GM23338 (cell line): ENCODE measurements around the gene CRHR1. TPM values are rescaled to one million over a fixed set of nuclear protein-coding genes. Genes with fewer than 3 reads are reported as not detected.
A peak's percentile ranks its signal among the peaks of the same experiment; 100 is the strongest.

ENCODE experiments used
- ATAC-seq: fragments of 200-7000 bp; cut with Tn5 transposase; 3 replicates; pipeline ENCODE4 v1.9.1; 2020
- DNase-seq: peaks from one replicate; pipeline ENCODE4 v3.0.0-alpha.2; 2015; ENCODE audit warnings: low spot score
- H2AFZ ChIP-seq: fragments of 200-600 bp; sonication (generic); 2 replicates; pipeline ENCODE4 v1.8.0; 2016; ENCODE audit warnings: antibody characterized with exemption, mild to moderate bottlenecking, moderate library complexity
- H3F3A ChIP-seq: fragments of 200-600 bp; sonication (generic); replicated peaks from 2 replicates; pipeline ENCODE4 v1.8.0; 2017; ENCODE audit warnings: antibody characterized with exemption, mixed run types, low read depth
- H3K27ac ChIP-seq: fragments of 200-600 bp; sonication (generic); 2 replicates; pipeline ENCODE4 v1.6.1; 2016; ENCODE audit warnings: low read depth
- H3K27me3 ChIP-seq: fragments of 200-600 bp; sonication (generic); 2 replicates; pipeline ENCODE4 v1.8.0; 2016; ENCODE audit warnings: mild to moderate bottlenecking, mixed run types, moderate library complexity; ENCODE audit not compliant: insufficient read depth
- H3K36me3 ChIP-seq: fragments of 200-600 bp; sonication (generic); 2 replicates; pipeline ENCODE4 v1.8.0; 2016; ENCODE audit warnings: mild to moderate bottlenecking; ENCODE audit not compliant: insufficient read depth
- H3K4me1 ChIP-seq: fragments of 200-600 bp; sonication (generic); 2 replicates; pipeline ENCODE4 v1.8.0; 2016; ENCODE audit warnings: mild to moderate bottlenecking, moderate library complexity; ENCODE audit not compliant: insufficient read depth
- H3K4me2 ChIP-seq: fragments of 200-600 bp; sonication (generic); 2 replicates; pipeline ENCODE4 v1.7.1; 2017; ENCODE audit warnings: mixed run types
- H3K4me3 ChIP-seq: fragments of 200-600 bp; sonication (generic); 2 replicates; pipeline ENCODE4 v1.6.1; 2016; ENCODE audit warnings: mixed run types
- H3K79me2 ChIP-seq: fragments of 200-600 bp; sonication (generic); replicated peaks from 2 replicates; pipeline ENCODE4 v1.8.0; 2017; ENCODE audit warnings: mild to moderate bottlenecking; ENCODE audit not compliant: insufficient read depth
- H3K9me2 ChIP-seq: fragments of 200-600 bp; sonication (generic); 2 replicates; pipeline ENCODE4 v1.8.0; 2017; ENCODE audit not compliant: insufficient read depth
- H4K20me1 ChIP-seq: fragments of 200-600 bp; sonication (generic); replicated peaks from 2 replicates; pipeline ENCODE4 v1.8.0; 2017; ENCODE audit warnings: mild to moderate bottlenecking; ENCODE audit not compliant: insufficient read depth
- H3K27ac Mint-ChIP-seq: 2 replicates; pipeline ENCODE4 v1.8.0; 2020; ENCODE audit warnings: inconsistent platforms, mild to moderate bottlenecking, moderate library complexity, mixed read lengths
- H3K27me3 Mint-ChIP-seq: 3 replicates; pipeline ENCODE4 v1.8.0; 2022; ENCODE audit warnings: low read depth, mild to moderate bottlenecking, moderate library complexity, mixed read lengths, inconsistent platforms; ENCODE audit not compliant: insufficient read depth, poor library complexity
- H3K36me3 Mint-ChIP-seq: 3 replicates; pipeline ENCODE4 v1.8.0; 2021; ENCODE audit warnings: low read depth, mild to moderate bottlenecking, inconsistent platforms, moderate library complexity, mixed read lengths
- H3K4me1 Mint-ChIP-seq: 3 replicates; pipeline ENCODE4 v1.8.0; 2020; ENCODE audit warnings: mild to moderate bottlenecking, inconsistent platforms, mixed read lengths
- H3K4me3 Mint-ChIP-seq: 3 replicates; pipeline ENCODE4 v1.8.0; 2021; ENCODE audit warnings: moderate library complexity, mild to moderate bottlenecking, inconsistent platforms, mixed read lengths
- H3K9me3 Mint-ChIP-seq: 3 replicates; pipeline ENCODE4 v1.8.0; 2020; ENCODE audit warnings: moderate library complexity, mild to moderate bottlenecking, inconsistent platforms, mixed read lengths
- CREB1 ChIP-seq: fragments of 250-450 bp; sonication (Bioruptor Pico); IDR thresholded peaks from 2 replicates; pipeline ENCODE4 v1.5.0; 2020; ENCODE audit warnings: low read depth, mild to moderate bottlenecking, moderate library complexity
- CTCF ChIP-seq, 2 experiments: fragments of 200-600 bp in 1 of 2; sonication (generic) in 1 of 2; conservative IDR thresholded peaks; 2 replicates each; pipeline versions ENCODE4 v1.5.1 to v1.6.1; 2016 to 2017; ENCODE audit warnings: antibody characterized with exemption in 2 of 2, low read depth in 2 of 2, mild to moderate bottlenecking in 2 of 2, moderate library complexity in 1 of 2
- EZH2 ChIP-seq: fragments of 200-600 bp; sonication (generic); IDR thresholded peaks from one replicate; pipeline ENCODE4 v1.8.0; 2017; ENCODE audit warnings: antibody characterized with exemption, mild to moderate bottlenecking, low read depth; ENCODE audit not compliant: unreplicated experiment
- EZH2phosphoT487 ChIP-seq: fragments of 200-600 bp; sonication (generic); IDR thresholded peaks from one replicate; pipeline ENCODE4 v1.8.1; 2018; ENCODE audit warnings: antibody characterized with exemption; ENCODE audit not compliant: unreplicated experiment
- JUNB ChIP-seq: IDR thresholded peaks from one replicate; pipeline ENCODE4 v1.6.1; 2016; ENCODE audit warnings: antibody characterized with exemption; ENCODE audit not compliant: unreplicated experiment
- NANOG ChIP-seq: IDR thresholded peaks from 2 replicates; pipeline ENCODE4 v1.6.1; 2016; ENCODE audit warnings: antibody characterized with exemption, borderline replicate concordance
- POLR2AphosphoS5 ChIP-seq: IDR thresholded peaks from 2 replicates; pipeline ENCODE4 v1.6.1; 2016; ENCODE audit warnings: antibody characterized with exemption, low read depth
- REST ChIP-seq: IDR thresholded peaks from one replicate; pipeline ENCODE4 v1.6.1; 2018; ENCODE audit warnings: antibody characterized with exemption; ENCODE audit not compliant: unreplicated experiment
- STAT1 ChIP-seq: IDR thresholded peaks from one replicate; pipeline ENCODE4 v1.6.1; 2016; ENCODE audit warnings: antibody characterized with exemption; ENCODE audit not compliant: unreplicated experiment
- ZNF114 ChIP-seq: fragments of 250-450 bp; sonication (Bioruptor Pico); IDR thresholded peaks from 2 replicates; pipeline ENCODE4 v1.5.0; 2020; ENCODE audit warnings: mild to moderate bottlenecking, moderate library complexity
- ZNF331 ChIP-seq: fragments of 250-450 bp; sonication (Bioruptor Pico); IDR thresholded peaks from 2 replicates; pipeline ENCODE4 v1.5.0; 2020; ENCODE audit warnings: low read depth, mild to moderate bottlenecking, moderate library complexity
- ZNF462 ChIP-seq: fragments of 250-450 bp; sonication (Bioruptor Pico); IDR thresholded peaks from 2 replicates; pipeline ENCODE4 v1.5.0; 2020; ENCODE audit warnings: mild to moderate bottlenecking, moderate library complexity
- polyA plus RNA-seq: library from polyadenylated mRNA; unstranded; fragments of >200 nt; fragmentation: Nextera tagmentation; extraction: Ambion mirVana; gene quantifications from 2 replicates; pipeline ENCODE4 v1.2.1, GENCODE V29; 2016
- total RNA-seq: library from RNA; depleted of rRNA; stranded (reverse); fragments of >200 nt; shearing (Covaris generic); gene quantifications from 2 replicates; pipeline ENCODE4 v1.2.3, GENCODE V29; 2014
- TF ChIP-seq, protein P1 (sequence below): IDR thresholded peaks from 2 replicates; pipeline ENCODE4 v1.6.1; 2016; ENCODE audit warnings: antibody characterized with exemption

CRHR1 gene
- total and polyA plus RNA-seq, 2 experiments from 2014 or later: 0.19 to 0.76 TPM

GRCh38 chr17:45869676-45870341, 85.7 kb downstream of the CRHR1 start:
- peaks cover 25% of the 10 kb centered on the region for H3K4me1 Mint-ChIP-seq
- Histone ChIP-seq H3K79me2 (no peaks in the 10 kb centered on the region), H3K4me3 (no peak overlapping the region), H4K20me1 (no peaks in the 10 kb centered on the region), H3F3A (no peaks in the 10 kb centered on the region), H3K4me2 (no peak overlapping the region), H3K27me3 (no peaks in the 10 kb centered on the region), H3K36me3 (no peaks in the 10 kb centered on the region), H3K27ac (no peak overlapping the region), H3K4me1 (peaks cover 14% of the 10 kb centered on the region), H2AFZ (peak overlapping the region; percentile 78), H3K9me2 (0 out of 2 replicates have a peak, but pooled peaks cover 3% of the 10 kb centered on the region)
- no peak overlapping the region for H3K27ac Mint-ChIP-seq
- H3K9me3 Mint-ChIP-seq: no peaks in the 10 kb centered on the region
- H3K36me3 Mint-ChIP-seq: no peaks in the 10 kb centered on the region
- DNase-seq (no peak), ATAC-seq (peak; percentile 47)
- TF ChIP-seq CTCF (conservative IDR thresholded peaks at IDR 0.05; ENCODE audit: low read depth in 2 of 2): no peak; a peak in 1 of 4 replicates
- no peak for TF ChIP-seq JUNB
- no peak for TF ChIP-seq STAT1
- no peak for TF ChIP-seq NANOG
- no peak for TF ChIP-seq REST
- TF ChIP-seq EZH2phosphoT487: no peak
- no peak for TF ChIP-seq POLR2AphosphoS5
- no peak for TF ChIP-seq CREB1 (CRISPR knock-in tag)
- TF ChIP-seq ZNF462 (CRISPR knock-in tag): no peak
- TF ChIP-seq, protein P1, sequence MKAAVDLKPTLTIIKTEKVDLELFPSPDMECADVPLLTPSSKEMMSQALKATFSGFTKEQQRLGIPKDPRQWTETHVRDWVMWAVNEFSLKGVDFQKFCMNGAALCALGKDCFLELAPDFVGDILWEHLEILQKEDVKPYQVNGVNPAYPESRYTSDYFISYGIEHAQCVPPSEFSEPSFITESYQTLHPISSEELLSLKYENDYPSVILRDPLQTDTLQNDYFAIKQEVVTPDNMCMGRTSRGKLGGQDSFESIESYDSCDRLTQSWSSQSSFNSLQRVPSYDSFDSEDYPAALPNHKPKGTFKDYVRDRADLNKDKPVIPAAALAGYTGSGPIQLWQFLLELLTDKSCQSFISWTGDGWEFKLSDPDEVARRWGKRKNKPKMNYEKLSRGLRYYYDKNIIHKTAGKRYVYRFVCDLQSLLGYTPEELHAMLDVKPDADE: no peak
- TF ChIP-seq EZH2: no peak
- TF ChIP-seq ZNF331 (CRISPR knock-in tag): no peak
- TF ChIP-seq ZNF114 (CRISPR knock-in tag): no peak
- peaks cover 4% of the 10 kb centered on the region for H3K27me3 Mint-ChIP-seq
- no peak overlapping the region for H3K4me3 Mint-ChIP-seq
